Activated T-helper 9 cell treated with anti-CD3 and anti-CD28 coated beads, Interleukin-2, amount 50 U/mL, for 16 hours (primary cell): ENCODE data around the gene HS6ST2.

Experiments
- DNase-seq: peaks from one replicate; pipeline ENCODE4 v3.0.0-alpha.2; 2020; ENCODE audit warnings: low read depth

Gene HS6ST2

DNA sequence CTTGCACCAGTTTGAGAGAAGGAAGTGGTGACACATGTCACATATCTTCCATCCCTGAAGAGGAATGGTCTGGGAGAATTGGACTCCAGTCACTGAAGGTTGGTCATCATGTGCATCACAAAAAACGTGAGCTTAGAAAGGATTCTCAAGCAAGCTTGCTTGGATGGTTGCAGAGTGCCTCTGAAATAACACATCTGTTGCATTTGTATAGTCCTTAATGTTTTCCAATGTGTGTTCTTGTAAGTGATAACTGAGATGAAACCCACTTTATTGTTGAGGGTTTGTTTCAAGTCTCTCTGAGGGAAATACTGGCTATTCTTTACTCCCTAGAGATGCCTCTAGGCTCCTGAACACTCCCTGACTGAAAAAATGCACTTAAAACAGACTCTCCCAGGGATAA, 285.1 kb downstream of the HS6ST2 start:
- no peak for DNase-seq

DNA sequence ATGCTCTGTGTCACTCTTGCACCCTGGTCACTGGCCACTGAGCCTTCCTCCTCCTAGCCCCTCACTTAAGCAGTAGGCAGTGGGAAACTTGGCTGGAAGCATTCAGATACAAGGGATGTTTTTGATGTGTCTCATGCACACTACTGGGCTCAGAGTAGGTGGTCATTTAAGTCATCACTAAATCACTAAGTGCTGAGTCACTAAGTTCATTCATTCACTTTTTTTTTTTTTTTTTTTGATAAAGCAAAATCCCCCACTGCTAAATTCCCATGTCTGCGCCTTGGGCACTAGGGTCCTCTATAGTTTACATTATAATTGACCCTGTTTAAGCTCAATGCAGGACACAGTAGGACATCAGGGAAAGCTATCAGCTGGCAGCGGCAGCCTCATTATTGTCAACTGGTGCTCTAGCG, 287.2 kb downstream of the HS6ST2 start:
- DNase-seq, result no peak

DNA sequence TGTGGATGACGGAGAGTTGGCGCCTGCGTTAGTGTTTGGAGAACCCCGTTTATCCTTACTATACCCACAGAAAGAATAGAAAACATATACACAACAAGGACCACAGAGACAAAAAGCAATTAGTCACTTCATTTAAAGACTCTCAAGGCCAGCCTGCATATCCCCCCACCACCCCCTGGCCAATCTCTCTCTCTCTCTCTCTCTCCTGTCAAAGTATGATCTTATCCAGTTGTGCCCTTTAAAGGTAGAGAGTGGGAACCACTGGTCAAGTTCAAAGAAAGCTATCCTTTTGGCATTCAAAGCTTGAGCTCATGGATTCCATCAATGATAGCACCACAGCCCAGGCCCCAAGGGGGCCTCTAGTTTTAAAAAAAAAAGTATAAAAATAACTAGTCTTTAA, 289.3 kb downstream of the HS6ST2 start:
- DNase-seq, result no peak

DNA sequence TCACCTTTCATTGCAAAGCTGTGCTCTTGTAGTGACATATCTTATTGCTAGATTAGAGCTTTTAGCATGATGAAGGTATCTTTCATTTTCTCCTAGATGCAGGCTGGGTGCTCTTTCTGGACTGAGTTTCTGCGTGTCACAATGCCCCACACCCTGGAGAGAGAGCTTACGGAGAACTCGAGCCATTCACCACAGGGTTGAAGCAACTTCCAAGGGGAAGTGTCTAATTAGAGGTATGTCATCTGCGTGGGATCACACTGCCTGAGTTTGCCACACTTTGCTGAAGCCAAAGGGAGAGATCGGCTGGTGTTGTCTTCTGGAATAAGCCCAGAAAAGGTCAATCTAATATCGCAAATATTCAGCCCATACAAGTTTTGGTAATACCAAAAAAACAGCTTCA, 290.3 kb downstream of the HS6ST2 start:
- no peak for DNase-seq

DNA sequence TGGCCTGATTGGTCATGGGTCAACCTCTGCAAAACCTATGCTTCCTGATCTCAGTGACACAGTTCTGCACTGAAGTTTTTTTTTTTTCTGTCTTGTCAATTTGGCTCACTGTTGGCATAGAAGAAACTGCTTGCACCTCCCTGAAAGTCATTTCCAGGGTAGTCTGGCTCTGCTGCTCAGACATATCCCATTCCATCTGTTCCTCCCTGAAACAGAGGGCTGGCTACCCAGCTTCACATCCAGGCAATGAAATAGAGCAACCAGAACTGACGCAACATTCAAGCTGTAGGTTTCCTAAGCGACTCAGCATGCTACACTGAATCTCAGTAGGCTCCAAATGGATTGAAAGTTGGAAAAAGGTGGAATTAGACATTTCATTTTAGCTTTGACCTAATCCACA, 292.8 kb downstream of the HS6ST2 start:
- no peak for DNase-seq

DNA sequence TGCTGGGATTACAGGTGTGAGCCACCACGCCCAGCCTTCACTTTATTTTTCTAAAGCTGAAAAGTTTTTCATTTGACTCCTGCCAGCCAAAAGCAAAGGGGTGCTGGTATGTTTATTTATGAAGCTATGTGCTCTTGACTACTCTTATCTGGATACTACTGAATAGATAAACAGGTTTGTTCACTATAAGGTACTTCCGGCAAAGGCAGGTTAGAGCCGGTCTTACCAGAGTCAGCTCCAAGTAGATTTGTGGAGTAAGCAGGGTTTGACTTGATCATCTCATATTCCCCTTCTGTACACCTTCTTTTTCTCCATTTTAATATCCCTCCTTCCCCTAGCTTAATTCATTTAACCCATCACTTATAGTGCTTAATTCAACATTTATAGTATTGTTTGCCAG, 294.2 kb downstream of the HS6ST2 start:
- DNase-seq, result no peak

DNA sequence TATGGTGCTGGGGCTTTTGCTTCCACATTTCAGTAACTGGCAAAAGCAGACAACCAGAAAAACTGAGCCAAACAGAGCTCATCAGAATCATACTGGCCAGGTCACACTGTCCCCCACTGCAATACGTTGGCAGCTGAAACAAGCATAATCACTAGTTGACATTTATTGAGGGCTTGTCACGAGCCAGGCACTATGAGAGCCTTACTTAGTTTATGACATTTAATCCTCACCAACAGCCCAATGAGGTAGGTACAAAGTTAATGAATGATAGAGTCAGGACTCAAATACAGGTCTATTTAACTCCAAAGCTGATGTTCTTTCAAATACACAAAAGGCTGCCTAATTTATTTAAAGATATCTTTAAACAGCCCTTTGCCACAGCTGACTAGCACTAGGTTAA, 295.6 kb downstream of the HS6ST2 start:
- no peak for DNase-seq

DNA sequence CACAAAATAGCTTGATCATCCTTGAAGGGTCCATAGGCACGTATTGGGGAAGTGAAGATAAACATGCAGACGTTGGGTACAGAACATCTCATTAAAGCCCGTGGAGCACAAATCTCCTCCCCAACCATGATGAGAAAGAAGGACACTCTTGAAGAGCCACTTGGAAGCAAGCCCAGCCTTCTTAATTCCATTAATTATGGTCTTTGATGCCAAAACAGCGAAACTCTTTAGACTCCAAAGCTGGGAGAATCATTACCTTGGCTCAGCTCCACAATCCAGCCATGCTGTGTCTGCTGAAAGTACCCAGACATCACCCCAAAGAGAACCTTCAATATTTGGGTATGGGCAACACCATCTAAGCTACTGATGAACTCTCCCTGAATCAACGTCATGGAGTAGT, 300.6 kb downstream of the HS6ST2 start:
- no peak for DNase-seq

DNA sequence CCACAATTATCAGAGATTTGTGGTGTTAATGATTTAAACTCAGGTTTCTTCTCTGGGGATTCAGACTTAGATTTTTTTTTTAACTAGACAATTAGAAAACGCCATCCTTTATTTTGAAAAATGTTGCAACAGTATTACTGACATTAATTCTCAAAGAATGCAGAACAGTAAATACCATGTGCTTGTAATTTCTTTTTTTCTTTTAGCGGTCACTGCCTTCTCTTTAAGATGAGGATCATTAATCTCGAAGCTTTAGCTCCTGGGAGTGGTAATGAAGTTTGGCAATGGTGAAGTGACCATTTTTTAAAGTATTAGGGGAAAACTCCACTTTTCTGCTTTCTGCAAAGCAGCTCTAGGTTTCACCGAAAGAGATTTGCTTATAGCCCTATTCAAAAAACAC, 305.6 kb downstream of the HS6ST2 start:
- no peak for DNase-seq

DNA sequence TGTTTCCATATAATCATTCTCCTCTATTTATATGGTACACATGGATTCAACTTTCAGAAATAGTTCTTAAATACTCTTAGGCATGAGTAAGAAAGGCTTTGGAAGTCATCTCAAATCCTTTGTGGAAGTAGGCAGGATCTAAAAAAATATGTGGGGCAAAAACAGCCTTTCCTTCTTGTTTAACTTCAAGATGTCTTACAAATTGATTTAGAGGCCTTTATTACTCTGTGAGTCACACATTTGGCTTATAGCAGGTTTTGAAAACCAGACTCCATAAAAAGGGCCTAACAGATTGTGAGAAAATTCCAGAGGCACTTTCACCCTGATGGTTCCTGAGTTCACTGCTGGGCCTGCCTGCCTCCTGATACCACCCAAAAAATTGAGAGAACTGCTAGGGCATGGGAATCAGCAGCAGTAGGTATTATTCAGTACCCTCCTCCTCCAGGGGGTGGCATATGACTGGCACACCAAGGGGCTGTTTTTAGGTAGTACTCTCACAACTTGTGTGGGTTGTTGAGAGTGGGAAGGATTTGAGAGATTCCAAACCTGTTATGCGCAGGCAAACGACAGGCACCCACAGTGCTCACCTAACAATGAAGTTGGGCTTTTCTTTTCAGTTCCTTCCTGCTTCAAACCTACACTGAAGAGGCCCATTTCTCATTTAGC, 306.9 kb downstream of the HS6ST2 start:
- no peak for DNase-seq

DNA sequence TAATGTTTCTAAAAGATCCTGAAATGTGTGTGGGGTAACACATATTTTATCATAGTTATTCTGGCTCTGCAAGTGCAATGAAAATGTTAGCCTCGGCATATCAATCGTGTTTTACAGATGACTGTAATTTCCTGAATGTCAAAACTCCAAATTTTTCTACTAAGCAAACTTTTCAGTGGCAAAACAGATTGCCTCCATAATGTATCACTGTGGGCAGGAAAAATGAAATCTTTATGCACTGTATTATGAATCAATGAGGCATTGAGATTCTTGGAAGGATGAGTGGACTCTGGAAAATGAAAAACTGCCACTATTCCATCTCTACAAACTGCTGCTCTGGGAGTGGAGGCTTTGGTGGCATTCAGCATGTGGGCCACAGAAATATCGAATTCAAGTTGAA, 309.5 kb downstream of the HS6ST2 start:
- no peak for DNase-seq

DNA sequence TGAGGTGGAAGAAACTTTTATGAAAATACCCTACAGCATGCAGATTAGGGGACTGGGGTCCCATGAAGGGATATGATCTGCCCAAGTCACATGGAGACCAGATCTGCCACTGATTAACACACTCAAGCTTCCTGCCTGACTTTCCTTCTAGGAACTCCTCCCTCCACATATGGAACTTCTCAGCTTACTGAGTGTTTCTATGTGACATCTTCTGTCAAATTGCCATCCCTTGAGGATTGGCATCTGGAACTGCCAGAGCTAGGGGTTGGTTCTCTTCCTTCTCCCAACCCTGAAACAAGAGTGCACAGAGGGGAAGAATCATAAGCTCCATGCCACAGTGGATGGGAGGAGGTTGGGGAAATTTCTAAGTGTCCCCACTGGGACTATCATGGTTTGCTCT, 319.0 kb downstream of the HS6ST2 start:
- no peak for DNase-seq

DNA sequence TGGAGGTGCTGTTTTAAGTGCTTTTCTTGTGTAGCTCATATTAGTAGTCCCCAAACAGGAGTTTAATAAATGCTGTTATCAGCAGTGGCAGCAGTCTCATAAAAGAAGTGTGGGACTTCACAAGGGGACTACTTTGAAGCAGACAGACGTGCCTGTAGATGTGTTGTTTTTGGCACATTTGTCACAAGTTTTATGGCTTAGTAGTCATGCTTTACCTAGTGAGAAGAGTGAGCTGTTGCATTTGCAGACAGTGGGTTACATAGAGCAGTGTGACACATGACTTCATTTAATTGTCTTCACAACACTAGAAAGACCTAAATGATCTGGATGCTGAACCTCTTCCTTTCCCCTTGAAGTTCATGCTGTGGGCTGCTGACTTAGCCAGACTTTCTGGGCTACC, 320.1 kb downstream of the HS6ST2 start:
- DNase-seq, result no peak

DNA sequence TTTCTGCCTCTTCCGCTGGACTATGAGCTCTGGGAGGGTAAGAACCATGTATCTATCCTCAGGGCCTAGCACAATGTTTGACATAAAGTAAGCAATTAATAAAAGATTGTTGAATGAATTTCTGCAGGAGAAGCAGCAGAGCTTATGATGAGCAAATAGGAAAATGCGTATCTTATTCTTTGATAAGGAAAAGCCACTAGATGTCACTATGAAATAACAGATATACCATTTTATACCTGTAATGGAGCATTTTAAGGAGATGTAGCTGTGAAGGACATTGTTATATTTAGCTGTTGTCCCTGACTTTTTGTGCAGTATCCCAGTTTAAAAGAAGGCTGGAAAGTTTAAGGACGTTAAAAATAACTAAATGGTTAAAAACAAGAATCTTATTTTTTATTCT, 322.3 kb downstream of the HS6ST2 start:
- no peak for DNase-seq

DNA sequence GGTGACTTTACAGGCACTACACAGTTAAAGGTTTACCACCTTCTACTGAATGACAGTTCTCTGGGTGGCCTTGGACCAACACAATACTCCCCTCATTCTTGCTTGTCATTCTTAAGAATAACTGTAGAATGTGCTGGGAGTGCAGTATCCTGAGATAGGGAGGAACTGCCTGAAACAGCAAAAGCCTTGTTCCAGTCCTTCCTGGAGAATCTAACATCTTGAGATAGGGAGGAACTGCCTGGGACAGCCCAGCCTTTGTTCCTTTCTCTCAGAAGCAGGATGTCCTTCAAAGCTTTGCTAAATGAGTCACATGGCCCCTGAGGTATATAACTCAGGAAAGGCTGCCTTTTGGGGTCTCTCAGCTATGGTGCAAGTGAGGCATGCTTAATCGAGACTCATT, 323.9 kb downstream of the HS6ST2 start:
- no peak for DNase-seq

DNA sequence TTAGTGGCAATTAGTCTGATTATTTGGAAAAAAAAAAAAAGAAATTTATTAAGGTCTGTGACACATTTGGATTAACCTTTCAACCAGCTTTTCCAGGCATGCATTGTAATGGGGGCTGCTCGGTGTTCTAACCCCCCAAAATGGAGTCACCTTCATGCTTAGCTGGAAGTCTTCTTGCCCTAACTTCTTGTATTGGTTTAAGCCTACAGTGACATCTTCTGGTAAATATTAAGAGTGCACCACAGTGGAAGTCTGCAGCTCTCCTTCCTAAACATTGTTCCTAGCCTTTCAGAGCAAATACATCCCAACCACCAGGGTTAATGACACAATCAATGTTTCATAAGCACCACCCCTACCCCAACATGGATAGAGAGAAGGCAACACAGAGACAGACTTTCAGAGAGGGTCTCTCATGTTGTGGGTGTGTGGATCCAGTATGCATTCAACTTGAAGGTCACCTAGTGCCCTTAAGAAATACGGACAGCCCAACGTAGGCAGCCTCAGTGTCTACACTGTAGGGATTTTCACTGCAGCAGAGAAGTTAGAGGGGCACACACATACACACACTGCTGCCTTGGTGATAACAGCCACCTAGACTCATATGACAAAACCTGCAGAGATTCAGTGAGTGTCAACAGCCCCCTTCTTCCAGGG, 326.7 kb downstream of the HS6ST2 start:
- DNase-seq, result no peak

DNA sequence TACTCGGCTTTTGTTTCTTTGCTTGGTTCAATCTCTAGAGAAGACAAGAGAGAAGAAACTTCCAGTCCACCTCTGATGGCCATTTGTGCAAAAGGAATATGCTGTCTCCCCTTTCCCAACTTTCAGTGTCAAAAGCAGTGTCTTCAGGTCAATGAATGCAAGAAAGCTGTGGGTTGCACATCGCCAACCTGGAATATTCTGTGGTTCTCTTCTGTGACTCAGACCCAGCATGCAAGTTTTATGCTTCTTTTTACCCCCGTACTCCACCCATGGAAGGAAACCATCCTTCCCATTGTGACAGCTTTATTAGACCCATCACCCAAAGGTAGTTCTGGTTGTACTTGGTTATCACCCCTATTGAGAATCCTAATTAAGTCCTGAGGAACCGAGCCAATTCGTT, 334.0 kb downstream of the HS6ST2 start:
- no peak for DNase-seq

DNA sequence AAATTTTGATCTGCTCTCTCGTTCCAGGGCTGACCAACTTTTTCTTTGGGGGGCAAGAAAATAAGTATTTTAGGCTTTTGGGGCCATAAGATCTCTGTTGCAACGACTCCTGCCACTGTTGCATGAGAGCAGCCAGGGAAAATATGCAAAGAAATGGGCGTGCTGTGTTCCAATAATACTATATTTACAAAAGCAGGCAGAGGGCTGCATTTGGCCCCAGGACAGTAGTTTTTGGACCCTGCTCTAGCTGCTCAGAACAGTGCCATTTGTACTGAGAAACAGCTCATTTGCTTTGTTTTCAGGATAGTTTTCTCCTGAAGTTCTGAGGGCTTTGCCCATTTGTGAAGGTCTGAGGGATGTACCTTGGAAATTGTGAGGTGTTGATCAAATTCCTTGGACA, 334.5 kb downstream of the HS6ST2 start:
- DNase-seq, result no peak

DNA sequence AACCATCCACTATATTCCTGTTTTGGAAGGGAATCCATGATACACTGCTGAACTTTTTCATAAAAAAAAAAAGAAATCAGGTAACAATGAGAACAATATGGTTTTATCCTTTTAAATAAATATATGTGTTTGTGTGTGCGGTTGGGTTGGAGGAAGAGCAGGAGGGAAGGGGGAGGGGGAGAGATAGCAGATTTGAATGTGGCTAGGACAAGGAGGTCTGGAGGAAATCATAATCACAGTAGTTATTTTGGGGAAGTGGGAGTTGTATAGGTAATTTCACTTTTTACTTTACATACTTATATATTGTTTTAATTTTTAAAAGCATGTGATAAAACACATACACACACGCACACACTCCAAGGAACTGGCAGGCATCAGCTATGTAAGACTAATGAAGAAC, 335.1 kb downstream of the HS6ST2 start:
- DNase-seq, result no peak

DNA sequence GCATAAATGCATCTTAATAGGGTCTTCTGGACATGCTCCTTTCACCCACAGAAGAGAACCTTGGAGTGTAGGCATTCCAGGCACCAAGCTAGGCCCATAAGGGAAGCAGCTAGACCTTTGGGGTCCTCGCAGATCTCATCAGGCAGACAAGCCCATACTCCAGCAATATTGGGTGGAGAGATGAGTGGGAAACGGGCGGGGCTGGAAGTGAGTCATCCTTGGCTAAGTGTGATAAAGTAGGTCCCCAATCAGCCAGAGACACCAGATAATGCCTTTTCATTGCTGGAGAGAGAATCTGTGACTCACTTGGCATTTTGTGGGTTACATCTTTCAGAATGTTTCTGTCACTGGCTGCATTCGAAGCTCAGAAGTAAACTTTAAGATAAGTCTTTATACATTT, 336.3 kb downstream of the HS6ST2 start:
- peak; percentile 11 for DNase-seq

DNA sequence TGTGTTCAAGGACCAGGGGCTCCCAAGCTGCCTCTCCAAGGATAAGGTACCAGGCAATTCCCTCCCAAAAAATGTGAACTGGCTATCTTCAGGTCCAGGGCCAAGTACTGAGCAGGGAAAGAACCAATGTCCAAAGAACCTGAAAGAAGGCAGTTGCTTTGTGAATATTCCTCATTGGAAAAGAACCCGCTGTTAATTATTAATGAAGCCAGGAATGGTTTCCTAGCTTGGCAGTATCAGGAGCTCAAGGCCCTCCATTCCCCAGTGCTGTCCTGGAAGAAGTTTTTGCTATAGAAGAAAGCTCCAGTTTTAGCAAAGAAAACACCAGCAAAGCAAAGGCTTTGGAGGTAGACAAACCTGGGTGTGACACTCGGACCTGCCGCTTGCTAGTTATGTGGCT, 339.6 kb downstream of the HS6ST2 start:
- no peak for DNase-seq

DNA sequence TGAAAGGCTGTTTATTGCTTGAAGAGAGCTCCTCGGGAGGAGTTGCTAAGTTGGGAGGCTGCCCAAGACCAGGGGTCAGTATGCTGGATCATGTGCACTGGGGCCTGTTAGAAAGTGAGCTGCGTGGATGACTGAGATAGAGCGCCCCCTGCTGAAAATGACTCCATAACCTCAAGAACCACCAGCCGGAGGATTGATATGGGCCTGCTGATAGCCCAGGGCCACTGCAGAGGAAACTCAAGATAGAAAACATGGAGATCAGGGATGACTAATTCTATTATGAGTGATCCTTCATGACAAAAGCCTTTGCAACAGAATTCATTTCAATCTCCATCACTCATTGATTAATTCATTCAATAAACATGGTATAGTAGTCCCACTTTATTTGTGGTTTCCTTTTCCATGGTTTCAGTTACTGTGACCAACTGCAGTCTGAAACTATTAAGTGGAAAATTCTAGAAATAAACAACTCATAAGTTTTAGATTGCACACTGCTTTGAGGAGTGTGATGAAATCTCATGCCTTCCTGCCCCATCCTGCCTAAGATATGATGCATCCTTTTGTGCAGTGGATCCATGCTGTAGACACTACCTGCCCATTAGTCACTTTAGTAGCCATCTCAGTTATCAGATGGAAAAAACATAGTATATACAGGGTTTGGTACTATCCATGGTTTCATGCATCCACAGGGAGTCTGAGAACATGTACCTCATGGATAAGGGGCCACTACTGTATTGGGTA, 342.9 kb downstream of the HS6ST2 start:
- peak; percentile 12 for DNase-seq

DNA sequence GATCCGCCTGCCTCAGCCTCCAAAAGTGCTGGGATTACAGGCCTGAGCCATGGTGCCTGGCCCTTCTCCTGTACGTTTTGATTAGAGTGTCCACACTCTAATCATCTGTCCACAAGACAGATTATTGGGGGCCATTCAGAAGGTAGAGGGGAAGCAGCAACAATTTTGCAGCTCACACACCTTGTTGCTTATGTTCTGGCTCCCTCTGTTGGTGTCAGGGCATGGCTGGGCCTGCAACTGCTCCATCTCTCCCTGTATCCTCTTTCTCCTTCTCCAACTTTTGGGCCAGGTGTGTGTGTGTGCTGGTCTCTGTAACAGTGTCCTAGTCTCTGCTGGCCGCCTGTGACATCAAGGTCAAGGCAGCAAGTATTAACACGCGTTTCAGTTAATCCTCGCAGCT, 344.1 kb downstream of the HS6ST2 start:
- no peak for DNase-seq

DNA sequence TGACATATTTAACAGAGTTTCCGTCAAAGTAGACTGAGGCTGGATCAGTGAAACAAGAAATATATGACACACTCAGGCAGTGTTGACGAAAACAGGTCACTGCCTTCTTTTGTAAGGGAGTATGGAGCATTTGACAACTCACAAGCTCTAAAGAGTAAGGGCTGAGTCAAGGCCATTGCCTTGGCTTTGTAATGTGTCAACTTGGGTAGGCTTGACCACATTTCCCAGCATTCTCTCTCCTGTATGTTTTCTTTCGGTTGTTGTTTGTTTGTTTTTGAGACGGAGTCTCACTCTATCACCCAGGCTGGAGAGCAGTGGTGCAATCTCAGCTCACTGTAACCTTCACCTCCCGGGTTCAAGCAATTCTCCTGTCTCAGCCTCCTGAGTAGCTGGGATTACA, 344.6 kb downstream of the HS6ST2 start:
- DNase-seq, result no peak
